A673 (cell line): ENCODE data around the gene MSI2. TPM values are rescaled to one million over a fixed set of nuclear protein-coding genes. Genes with fewer than 3 reads are reported as not detected.
"Not testable (repeated sequence)": the region's sequence is repeated elsewhere in the genome, so short reads cannot be mapped to it uniquely, and the experiment has no call there.

Experiments
- BruUV-seq: library from RNA; stranded (reverse); fragments of 400-500 nt; replicated peaks from 2 replicates; lab custom pipeline; 2021; lab: Mats Ljungman, UMichigan
- CTCF ChIA-PET: fragments of 300-600 bp; sonication (Branson Sonifier 250); formaldehyde crosslinking; loops from one replicate; lab custom pipeline; 2022; ENCODE audit warnings: antibody characterized with exemption; lab: Charles Lee
- POLR2A ChIA-PET: fragments of 300-600 bp; sonication (Branson Sonifier 250); formaldehyde crosslinking; loops from one replicate; lab custom pipeline; 2022; ENCODE audit warnings: antibody characterized with exemption; ENCODE audit not compliant: low non-redundant PET; lab: Charles Lee
- DNase-seq: peaks from one replicate; pipeline ENCODE4 v3.0.0-alpha.2; 2015; ENCODE audit warnings: low spot score
- H3K27ac ChIP-seq: fragments of 200-600 bp; sonication (generic); 2 replicates; pipeline ENCODE4 v1.5.1; 2016; ENCODE audit warnings: mixed run types, low read depth, mild to moderate bottlenecking, mixed read lengths, antibody characterized with exemption, low read length; ENCODE audit not compliant: poor library complexity, severe bottlenecking
- H3K27me3 ChIP-seq: fragments of 200-600 bp; sonication (generic); replicated peaks from 2 replicates; pipeline ENCODE4 v1.6.1; 2017; ENCODE audit warnings: mixed run types, low read depth, mild to moderate bottlenecking, mixed read lengths, antibody characterized with exemption, low read length; ENCODE audit not compliant: insufficient read depth, poor library complexity
- H3K36me3 ChIP-seq: fragments of 200-600 bp; sonication (generic); 2 replicates; pipeline ENCODE4 v1.6.1; 2016; ENCODE audit warnings: mixed run types, mild to moderate bottlenecking, mixed read lengths, antibody characterized with exemption, low read length; ENCODE audit not compliant: insufficient read depth, poor library complexity, severe bottlenecking
- H3K4me1 ChIP-seq: fragments of 200-600 bp; sonication (generic); 2 replicates; pipeline ENCODE4 v1.6.1; 2017; ENCODE audit warnings: mixed run types, mild to moderate bottlenecking, mixed read lengths, antibody characterized with exemption, low read length; ENCODE audit not compliant: insufficient read depth, poor library complexity, severe bottlenecking
- H3K4me3 ChIP-seq: fragments of 200-600 bp; sonication (generic); 2 replicates; pipeline ENCODE4 v1.5.1; 2016; ENCODE audit warnings: low read depth, mixed run types, mild to moderate bottlenecking, mixed read lengths, low read length; ENCODE audit not compliant: poor library complexity, severe bottlenecking
- H3K9me3 ChIP-seq: fragments of 200-600 bp; sonication (generic); 2 replicates; pipeline ENCODE4 v1.6.1; 2016; ENCODE audit warnings: mixed run types, low read depth, mild to moderate bottlenecking, mixed read lengths, antibody characterized with exemption, low read length; ENCODE audit not compliant: poor library complexity, severe bottlenecking
- EZH2 ChIP-seq: fragments of 200-600 bp; sonication (generic); IDR thresholded peaks from 2 replicates; pipeline ENCODE4 v1.6.1; 2017; ENCODE audit warnings: borderline replicate concordance, low read depth, mild to moderate bottlenecking, mixed read lengths, antibody characterized with exemption, low read length; ENCODE audit not compliant: poor library complexity, severe bottlenecking
- intact Hi-C: fragments of 100-400 bp; cut with micrococcal nuclease; formaldehyde crosslinking; loops from one replicate; pipeline ENCODE4 v1.10.0; 2022; ENCODE audit not compliant: unreplicated experiment
- total RNA-seq: library from RNA; stranded (reverse); gene quantifications from 2 replicates; pipeline ENCODE4 v1.2.3, GENCODE V29; 2021
- TF ChIP-seq, protein P1 (sequence below): fragments of 300-800, 200-600 bp; sonication (generic); conservative IDR thresholded peaks from 2 replicates; pipeline ENCODE4 v1.5.1; 2017; ENCODE audit warnings: low read depth, mild to moderate bottlenecking, antibody characterized with exemption, low read length, moderate library complexity, mixed read lengths

MSI2 gene
- total RNA-seq, 1 experiment from 2014 or later, result 108 TPM

GRCh38 chr17:57495771-57496170 lies 239.4 kb downstream of the MSI2 start:
- intact Hi-C loops, result no loop called here
- Histone ChIP-seq H3K4me3 (no peak overlapping the region), H3K9me3 (no peaks in the 10 kb centered on the region), H3K4me1 (peaks cover 3% of the 10 kb centered on the region), H3K27ac (no peak overlapping the region), H3K36me3 (no peaks in the 10 kb centered on the region), H3K27me3 (no peaks in the 10 kb centered on the region)
- TF ChIP-seq EZH2, result no peak
- TF ChIP-seq, protein P1, sequence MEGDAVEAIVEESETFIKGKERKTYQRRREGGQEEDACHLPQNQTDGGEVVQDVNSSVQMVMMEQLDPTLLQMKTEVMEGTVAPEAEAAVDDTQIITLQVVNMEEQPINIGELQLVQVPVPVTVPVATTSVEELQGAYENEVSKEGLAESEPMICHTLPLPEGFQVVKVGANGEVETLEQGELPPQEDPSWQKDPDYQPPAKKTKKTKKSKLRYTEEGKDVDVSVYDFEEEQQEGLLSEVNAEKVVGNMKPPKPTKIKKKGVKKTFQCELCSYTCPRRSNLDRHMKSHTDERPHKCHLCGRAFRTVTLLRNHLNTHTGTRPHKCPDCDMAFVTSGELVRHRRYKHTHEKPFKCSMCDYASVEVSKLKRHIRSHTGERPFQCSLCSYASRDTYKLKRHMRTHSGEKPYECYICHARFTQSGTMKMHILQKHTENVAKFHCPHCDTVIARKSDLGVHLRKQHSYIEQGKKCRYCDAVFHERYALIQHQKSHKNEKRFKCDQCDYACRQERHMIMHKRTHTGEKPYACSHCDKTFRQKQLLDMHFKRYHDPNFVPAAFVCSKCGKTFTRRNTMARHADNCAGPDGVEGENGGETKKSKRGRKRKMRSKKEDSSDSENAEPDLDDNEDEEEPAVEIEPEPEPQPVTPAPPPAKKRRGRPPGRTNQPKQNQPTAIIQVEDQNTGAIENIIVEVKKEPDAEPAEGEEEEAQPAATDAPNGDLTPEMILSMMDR, result no peak
- BruUV-seq, result no TSS peak
- ChIA-PET POLR2A (no interaction called here), CTCF (no interaction called here)
- no peak for DNase-seq

GRCh38 chr17:57496382-57496781 lies 240.1 kb downstream of the MSI2 start:
- DNase-seq, result no peak
- no TSS peak for BruUV-seq
- Histone ChIP-seq H3K4me3 (no peak overlapping the region), H3K36me3 (no peaks in the 10 kb centered on the region), H3K27ac (no peak overlapping the region), H3K27me3 (no peaks in the 10 kb centered on the region), H3K9me3 (no peaks in the 10 kb centered on the region), H3K4me1 (peaks cover 3% of the 10 kb centered on the region)
- intact Hi-C loops, result no loop called here
- no peak for TF ChIP-seq EZH2
- TF ChIP-seq, protein P1, result no peak
- CTCF ChIA-PET, result no interaction called here
- POLR2A ChIA-PET, result no interaction called here

DNA sequence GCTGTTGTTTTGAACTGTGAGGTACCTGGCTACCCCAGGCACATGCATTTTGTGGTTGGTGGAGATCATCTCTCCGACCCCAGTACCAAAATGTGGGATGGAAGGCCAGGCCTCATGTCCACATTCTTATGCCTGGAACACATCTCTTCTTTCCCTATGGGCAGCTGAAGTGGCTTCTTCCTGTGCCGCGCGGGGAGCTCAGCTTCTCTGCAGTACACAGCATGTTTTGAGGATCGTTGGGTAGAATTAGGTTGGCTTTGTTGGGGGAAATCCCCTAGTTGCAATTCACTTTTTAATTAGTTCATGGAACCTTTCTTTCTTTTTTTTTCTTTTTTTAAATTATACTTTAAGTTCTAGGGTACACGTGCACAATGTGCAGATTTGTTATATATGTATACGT lies 242.1 kb downstream of the MSI2 start:
- no peaks in the 10 kb centered on the region for H3K36me3 ChIP-seq
- ChIA-PET CTCF (no interaction called here), POLR2A (no interaction called here)
- H3K4me1 ChIP-seq, result peaks cover 7% of the 10 kb centered on the region
- TF ChIP-seq, protein P1, result no peak
- TF ChIP-seq EZH2, result no peak
- no peaks in the 10 kb centered on the region for H3K9me3 ChIP-seq
- H3K27me3 ChIP-seq, result no peaks in the 10 kb centered on the region
- H3K27ac ChIP-seq, result no peak overlapping the region
- no peak for DNase-seq
- intact Hi-C loops, result no loop called here
- H3K4me3 ChIP-seq, result no peak overlapping the region
- no TSS peak for BruUV-seq

DNA sequence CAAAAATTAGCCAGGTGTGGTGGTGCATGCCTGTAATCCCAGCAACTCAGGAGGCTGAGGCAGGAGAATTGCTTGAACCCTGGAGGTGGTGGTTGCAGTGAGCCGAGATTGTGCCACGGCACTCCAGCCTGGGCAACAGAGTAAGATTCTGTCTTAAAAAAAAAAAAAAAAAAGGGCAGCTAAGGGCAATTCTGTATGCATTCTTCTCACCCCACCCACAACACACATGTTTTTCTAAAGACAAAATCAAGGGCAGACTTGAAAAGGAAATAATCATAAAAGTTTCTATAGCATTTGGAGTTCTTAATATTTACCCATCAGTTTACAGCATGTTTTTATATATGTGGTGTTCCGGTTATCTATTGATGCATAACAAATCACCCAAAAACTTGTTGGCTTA lies 242.9 kb downstream of the MSI2 start:
- BruUV-seq, CTCF ChIA-PET, DNase-seq, H3K4me3 ChIP-seq, H3K27me3 ChIP-seq, H3K27ac ChIP-seq, H3K9me3 ChIP-seq, POLR2A ChIA-PET, H3K36me3 ChIP-seq, H3K4me1 ChIP-seq, intact Hi-C loops: not testable (repeated sequence)
